GM23338 (cell line): ENCODE data around the gene NT5C1A. TPM values are rescaled to one million over a fixed set of nuclear protein-coding genes. Genes with fewer than 3 reads are reported as not detected.

ENCODE experiments used
- ATAC-seq: fragments of 200-7000 bp; cut with Tn5 transposase; 3 replicates; pipeline ENCODE4 v1.9.1; 2020
- DNase-seq: peaks from one replicate; pipeline ENCODE4 v3.0.0-alpha.2; 2015; ENCODE audit warnings: low spot score
- H2AFZ ChIP-seq: fragments of 200-600 bp; sonication (generic); 2 replicates; pipeline ENCODE4 v1.8.0; 2016; ENCODE audit warnings: antibody characterized with exemption, mild to moderate bottlenecking, moderate library complexity
- H3F3A ChIP-seq: fragments of 200-600 bp; sonication (generic); replicated peaks from 2 replicates; pipeline ENCODE4 v1.8.0; 2017; ENCODE audit warnings: antibody characterized with exemption, mixed run types, low read depth
- H3K27ac ChIP-seq: fragments of 200-600 bp; sonication (generic); 2 replicates; pipeline ENCODE4 v1.6.1; 2016; ENCODE audit warnings: low read depth
- H3K27me3 ChIP-seq: fragments of 200-600 bp; sonication (generic); 2 replicates; pipeline ENCODE4 v1.8.0; 2016; ENCODE audit warnings: mild to moderate bottlenecking, mixed run types, moderate library complexity; ENCODE audit not compliant: insufficient read depth
- H3K36me3 ChIP-seq: fragments of 200-600 bp; sonication (generic); 2 replicates; pipeline ENCODE4 v1.8.0; 2016; ENCODE audit warnings: mild to moderate bottlenecking; ENCODE audit not compliant: insufficient read depth
- H3K4me1 ChIP-seq: fragments of 200-600 bp; sonication (generic); 2 replicates; pipeline ENCODE4 v1.8.0; 2016; ENCODE audit warnings: mild to moderate bottlenecking, moderate library complexity; ENCODE audit not compliant: insufficient read depth
- H3K4me2 ChIP-seq: fragments of 200-600 bp; sonication (generic); 2 replicates; pipeline ENCODE4 v1.7.1; 2017; ENCODE audit warnings: mixed run types
- H3K4me3 ChIP-seq: fragments of 200-600 bp; sonication (generic); 2 replicates; pipeline ENCODE4 v1.6.1; 2016; ENCODE audit warnings: mixed run types
- H3K79me2 ChIP-seq: fragments of 200-600 bp; sonication (generic); replicated peaks from 2 replicates; pipeline ENCODE4 v1.8.0; 2017; ENCODE audit warnings: mild to moderate bottlenecking; ENCODE audit not compliant: insufficient read depth
- H3K9me2 ChIP-seq: fragments of 200-600 bp; sonication (generic); 2 replicates; pipeline ENCODE4 v1.8.0; 2017; ENCODE audit not compliant: insufficient read depth
- H4K20me1 ChIP-seq: fragments of 200-600 bp; sonication (generic); replicated peaks from 2 replicates; pipeline ENCODE4 v1.8.0; 2017; ENCODE audit warnings: mild to moderate bottlenecking; ENCODE audit not compliant: insufficient read depth
- H3K27ac Mint-ChIP-seq: 2 replicates; pipeline ENCODE4 v1.8.0; 2020; ENCODE audit warnings: inconsistent platforms, mild to moderate bottlenecking, moderate library complexity, mixed read lengths
- H3K27me3 Mint-ChIP-seq: 3 replicates; pipeline ENCODE4 v1.8.0; 2022; ENCODE audit warnings: low read depth, mild to moderate bottlenecking, moderate library complexity, mixed read lengths, inconsistent platforms; ENCODE audit not compliant: insufficient read depth, poor library complexity
- H3K36me3 Mint-ChIP-seq: 3 replicates; pipeline ENCODE4 v1.8.0; 2021; ENCODE audit warnings: low read depth, mild to moderate bottlenecking, inconsistent platforms, moderate library complexity, mixed read lengths
- H3K4me1 Mint-ChIP-seq: 3 replicates; pipeline ENCODE4 v1.8.0; 2020; ENCODE audit warnings: mild to moderate bottlenecking, inconsistent platforms, mixed read lengths
- H3K4me3 Mint-ChIP-seq: 3 replicates; pipeline ENCODE4 v1.8.0; 2021; ENCODE audit warnings: moderate library complexity, mild to moderate bottlenecking, inconsistent platforms, mixed read lengths
- H3K9me3 Mint-ChIP-seq: 3 replicates; pipeline ENCODE4 v1.8.0; 2020; ENCODE audit warnings: moderate library complexity, mild to moderate bottlenecking, inconsistent platforms, mixed read lengths
- CREB1 ChIP-seq: fragments of 250-450 bp; sonication (Bioruptor Pico); IDR thresholded peaks from 2 replicates; pipeline ENCODE4 v1.5.0; 2020; ENCODE audit warnings: low read depth, mild to moderate bottlenecking, moderate library complexity
- CTCF ChIP-seq, 2 experiments: fragments of 200-600 bp in 1 of 2; sonication (generic) in 1 of 2; conservative IDR thresholded peaks; 2 replicates each; pipeline versions ENCODE4 v1.5.1 to v1.6.1; 2016 to 2017; ENCODE audit warnings: antibody characterized with exemption in 2 of 2, low read depth in 2 of 2, mild to moderate bottlenecking in 2 of 2, moderate library complexity in 1 of 2
- ETS1 ChIP-seq: IDR thresholded peaks from 2 replicates; pipeline ENCODE4 v1.6.1; 2016; ENCODE audit warnings: antibody characterized with exemption
- EZH2 ChIP-seq: fragments of 200-600 bp; sonication (generic); IDR thresholded peaks from one replicate; pipeline ENCODE4 v1.8.0; 2017; ENCODE audit warnings: antibody characterized with exemption, mild to moderate bottlenecking, low read depth; ENCODE audit not compliant: unreplicated experiment
- EZH2phosphoT487 ChIP-seq: fragments of 200-600 bp; sonication (generic); IDR thresholded peaks from one replicate; pipeline ENCODE4 v1.8.1; 2018; ENCODE audit warnings: antibody characterized with exemption; ENCODE audit not compliant: unreplicated experiment
- JUNB ChIP-seq: IDR thresholded peaks from one replicate; pipeline ENCODE4 v1.6.1; 2016; ENCODE audit warnings: antibody characterized with exemption; ENCODE audit not compliant: unreplicated experiment
- NANOG ChIP-seq: IDR thresholded peaks from 2 replicates; pipeline ENCODE4 v1.6.1; 2016; ENCODE audit warnings: antibody characterized with exemption, borderline replicate concordance
- POLR2AphosphoS5 ChIP-seq: IDR thresholded peaks from 2 replicates; pipeline ENCODE4 v1.6.1; 2016; ENCODE audit warnings: antibody characterized with exemption, low read depth
- STAT1 ChIP-seq: IDR thresholded peaks from one replicate; pipeline ENCODE4 v1.6.1; 2016; ENCODE audit warnings: antibody characterized with exemption; ENCODE audit not compliant: unreplicated experiment
- ZNF114 ChIP-seq: fragments of 250-450 bp; sonication (Bioruptor Pico); IDR thresholded peaks from 2 replicates; pipeline ENCODE4 v1.5.0; 2020; ENCODE audit warnings: mild to moderate bottlenecking, moderate library complexity
- ZNF331 ChIP-seq: fragments of 250-450 bp; sonication (Bioruptor Pico); IDR thresholded peaks from 2 replicates; pipeline ENCODE4 v1.5.0; 2020; ENCODE audit warnings: low read depth, mild to moderate bottlenecking, moderate library complexity
- ZNF462 ChIP-seq: fragments of 250-450 bp; sonication (Bioruptor Pico); IDR thresholded peaks from 2 replicates; pipeline ENCODE4 v1.5.0; 2020; ENCODE audit warnings: mild to moderate bottlenecking, moderate library complexity
- polyA plus RNA-seq: library from polyadenylated mRNA; unstranded; fragments of >200 nt; fragmentation: Nextera tagmentation; extraction: Ambion mirVana; gene quantifications from 2 replicates; pipeline ENCODE4 v1.2.1, GENCODE V29; 2016
- total RNA-seq: library from RNA; depleted of rRNA; stranded (reverse); fragments of >200 nt; shearing (Covaris generic); gene quantifications from 2 replicates; pipeline ENCODE4 v1.2.3, GENCODE V29; 2014
- TF ChIP-seq, protein P1 (sequence below): IDR thresholded peaks from one replicate; pipeline ENCODE4 v1.6.1; 2018; ENCODE audit warnings: antibody characterized with exemption; ENCODE audit not compliant: unreplicated experiment

NT5C1A gene
- total and polyA plus RNA-seq, 2 experiments from 2014 or later, result not detected

DNA sequence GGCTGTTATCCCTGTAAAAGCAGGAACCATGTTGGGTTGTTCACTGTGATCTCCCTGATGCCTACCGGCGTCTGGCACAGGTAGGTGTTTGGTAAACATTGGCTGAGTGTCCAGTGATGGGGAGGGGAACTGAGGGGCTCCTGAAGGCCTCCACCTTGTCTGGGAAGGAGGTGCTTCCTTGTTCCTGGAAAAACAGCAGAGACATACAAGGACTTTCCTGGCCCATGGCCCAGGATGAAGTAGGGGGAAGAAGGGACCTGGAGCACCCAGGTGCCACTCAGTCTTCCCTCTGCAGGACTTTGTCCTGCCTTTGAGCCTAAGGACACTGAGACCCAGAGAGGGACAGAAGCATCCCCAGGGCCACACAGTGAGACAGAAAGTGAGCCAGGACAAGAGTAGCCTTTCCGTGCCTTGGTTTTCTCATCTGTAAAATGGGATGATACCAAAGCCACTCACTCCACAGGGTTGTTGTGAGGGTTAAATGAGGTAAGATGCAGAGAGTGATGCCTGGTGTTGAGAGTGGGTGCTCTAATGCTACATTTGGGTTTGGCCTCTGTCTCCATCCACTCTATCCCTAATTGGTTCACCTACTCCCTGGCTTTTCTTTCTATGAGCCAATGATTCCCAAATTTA lies 26.4 kb downstream of the NT5C1A start:
- TF ChIP-seq ZNF331 (CRISPR knock-in tag) (no peak), STAT1 (no peak), EZH2 (no peak), EZH2phosphoT487 (no peak), ETS1 (no peak), NANOG (no peak), ZNF462 (CRISPR knock-in tag) (no peak), CTCF (conservative IDR thresholded peaks at IDR 0.05; ENCODE audit: low read depth in 2 of 2) (no peak), JUNB (no peak), CREB1 (CRISPR knock-in tag) (no peak), ZNF114 (CRISPR knock-in tag) (no peak), POLR2AphosphoS5 (no peak)
- TF ChIP-seq, protein P1, sequence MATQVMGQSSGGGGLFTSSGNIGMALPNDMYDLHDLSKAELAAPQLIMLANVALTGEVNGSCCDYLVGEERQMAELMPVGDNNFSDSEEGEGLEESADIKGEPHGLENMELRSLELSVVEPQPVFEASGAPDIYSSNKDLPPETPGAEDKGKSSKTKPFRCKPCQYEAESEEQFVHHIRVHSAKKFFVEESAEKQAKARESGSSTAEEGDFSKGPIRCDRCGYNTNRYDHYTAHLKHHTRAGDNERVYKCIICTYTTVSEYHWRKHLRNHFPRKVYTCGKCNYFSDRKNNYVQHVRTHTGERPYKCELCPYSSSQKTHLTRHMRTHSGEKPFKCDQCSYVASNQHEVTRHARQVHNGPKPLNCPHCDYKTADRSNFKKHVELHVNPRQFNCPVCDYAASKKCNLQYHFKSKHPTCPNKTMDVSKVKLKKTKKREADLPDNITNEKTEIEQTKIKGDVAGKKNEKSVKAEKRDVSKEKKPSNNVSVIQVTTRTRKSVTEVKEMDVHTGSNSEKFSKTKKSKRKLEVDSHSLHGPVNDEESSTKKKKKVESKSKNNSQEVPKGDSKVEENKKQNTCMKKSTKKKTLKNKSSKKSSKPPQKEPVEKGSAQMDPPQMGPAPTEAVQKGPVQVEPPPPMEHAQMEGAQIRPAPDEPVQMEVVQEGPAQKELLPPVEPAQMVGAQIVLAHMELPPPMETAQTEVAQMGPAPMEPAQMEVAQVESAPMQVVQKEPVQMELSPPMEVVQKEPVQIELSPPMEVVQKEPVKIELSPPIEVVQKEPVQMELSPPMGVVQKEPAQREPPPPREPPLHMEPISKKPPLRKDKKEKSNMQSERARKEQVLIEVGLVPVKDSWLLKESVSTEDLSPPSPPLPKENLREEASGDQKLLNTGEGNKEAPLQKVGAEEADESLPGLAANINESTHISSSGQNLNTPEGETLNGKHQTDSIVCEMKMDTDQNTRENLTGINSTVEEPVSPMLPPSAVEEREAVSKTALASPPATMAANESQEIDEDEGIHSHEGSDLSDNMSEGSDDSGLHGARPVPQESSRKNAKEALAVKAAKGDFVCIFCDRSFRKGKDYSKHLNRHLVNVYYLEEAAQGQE, result no peak
- H3K79me2 ChIP-seq, result no peaks in the 10 kb centered on the region
- no peaks in the 10 kb centered on the region for H4K20me1 ChIP-seq
- H3K9me2 ChIP-seq, result peaks cover 3% of the 10 kb centered on the region; the same call in 1 of the 2 replicates
- DNase-seq (no peak), ATAC-seq (no peak)
- H3K36me3 ChIP-seq, result no peaks in the 10 kb centered on the region
- peaks cover 19% of the 10 kb centered on the region for H3K27me3 Mint-ChIP-seq
- H2AFZ ChIP-seq, result no peak overlapping the region
- no peaks in the 10 kb centered on the region for H3K36me3 Mint-ChIP-seq
- H3F3A ChIP-seq, result 0 out of 2 replicates have a peak, but pooled peaks cover 5% of the 10 kb centered on the region
- H3K4me2 ChIP-seq, result no peak overlapping the region
- peaks cover 17% of the 10 kb centered on the region for H3K4me1 Mint-ChIP-seq
- H3K27ac Mint-ChIP-seq, result no peak overlapping the region
- H3K4me3 ChIP-seq, result no peak overlapping the region
- no peak overlapping the region for H3K27ac ChIP-seq
- no peaks in the 10 kb centered on the region for H3K9me3 Mint-ChIP-seq
- H3K4me3 Mint-ChIP-seq, result no peak overlapping the region; the same call in 2 of the 3 replicates
- peaks cover 40% of the 10 kb centered on the region for H3K27me3 ChIP-seq
- peaks cover 10% of the 10 kb centered on the region for H3K4me1 ChIP-seq
